ENCODE results near the gene NANOS2.

The NANOS2 gene

GRCh38 chr19:45913874-45914830, at the start of gene NANOS2:
NANOS2 (minus strand) TSS chr19:45914778; CDS start chr19:45914693, 85 bp downstream.
- no peak within 1 kb of the TSS for H3K27ac ChIP-seq
- TF ChIP-seq, protein P1, sequence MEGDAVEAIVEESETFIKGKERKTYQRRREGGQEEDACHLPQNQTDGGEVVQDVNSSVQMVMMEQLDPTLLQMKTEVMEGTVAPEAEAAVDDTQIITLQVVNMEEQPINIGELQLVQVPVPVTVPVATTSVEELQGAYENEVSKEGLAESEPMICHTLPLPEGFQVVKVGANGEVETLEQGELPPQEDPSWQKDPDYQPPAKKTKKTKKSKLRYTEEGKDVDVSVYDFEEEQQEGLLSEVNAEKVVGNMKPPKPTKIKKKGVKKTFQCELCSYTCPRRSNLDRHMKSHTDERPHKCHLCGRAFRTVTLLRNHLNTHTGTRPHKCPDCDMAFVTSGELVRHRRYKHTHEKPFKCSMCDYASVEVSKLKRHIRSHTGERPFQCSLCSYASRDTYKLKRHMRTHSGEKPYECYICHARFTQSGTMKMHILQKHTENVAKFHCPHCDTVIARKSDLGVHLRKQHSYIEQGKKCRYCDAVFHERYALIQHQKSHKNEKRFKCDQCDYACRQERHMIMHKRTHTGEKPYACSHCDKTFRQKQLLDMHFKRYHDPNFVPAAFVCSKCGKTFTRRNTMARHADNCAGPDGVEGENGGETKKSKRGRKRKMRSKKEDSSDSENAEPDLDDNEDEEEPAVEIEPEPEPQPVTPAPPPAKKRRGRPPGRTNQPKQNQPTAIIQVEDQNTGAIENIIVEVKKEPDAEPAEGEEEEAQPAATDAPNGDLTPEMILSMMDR (conservative IDR thresholded peaks at IDR 0.05), result no peak

DNA sequence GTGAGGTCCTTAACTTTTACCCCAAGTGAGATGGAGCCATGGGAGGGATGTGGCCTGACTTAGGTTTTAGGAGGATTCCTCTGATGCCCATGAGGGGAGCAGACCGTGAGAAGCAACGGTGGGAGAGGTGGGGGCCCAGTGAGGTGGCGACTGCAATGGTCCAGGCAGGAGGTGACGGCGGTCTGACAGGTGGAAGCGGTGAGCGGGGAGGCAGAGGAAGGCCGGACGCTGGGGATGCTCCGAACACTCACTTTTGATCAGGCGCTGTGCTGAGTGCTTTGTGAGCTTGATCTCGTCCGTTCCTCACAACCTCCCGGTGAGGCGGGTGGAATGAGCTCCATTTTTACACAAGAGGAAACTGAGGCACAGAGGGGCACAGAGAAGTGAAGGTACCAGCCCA, 47.4 kb upstream of the NANOS2 start:
- no peak overlapping the region for H3K27ac ChIP-seq
- TF ChIP-seq, protein P1 (conservative IDR thresholded peaks at IDR 0.05), result no peak

- H3K27ac ChIP-seq, result no peak overlapping the region
- TF ChIP-seq, protein P1 (conservative IDR thresholded peaks at IDR 0.05), result no peak
Observed at GRCh38 chr19:45960595-45961235, 46.1 kb upstream of the NANOS2 start.

- no peak overlapping the region for H3K27ac ChIP-seq
- TF ChIP-seq, protein P1 (conservative IDR thresholded peaks at IDR 0.05), result no peak
Observed at GRCh38 chr19:45959517-45960025, 45.0 kb upstream of the NANOS2 start.

DNA sequence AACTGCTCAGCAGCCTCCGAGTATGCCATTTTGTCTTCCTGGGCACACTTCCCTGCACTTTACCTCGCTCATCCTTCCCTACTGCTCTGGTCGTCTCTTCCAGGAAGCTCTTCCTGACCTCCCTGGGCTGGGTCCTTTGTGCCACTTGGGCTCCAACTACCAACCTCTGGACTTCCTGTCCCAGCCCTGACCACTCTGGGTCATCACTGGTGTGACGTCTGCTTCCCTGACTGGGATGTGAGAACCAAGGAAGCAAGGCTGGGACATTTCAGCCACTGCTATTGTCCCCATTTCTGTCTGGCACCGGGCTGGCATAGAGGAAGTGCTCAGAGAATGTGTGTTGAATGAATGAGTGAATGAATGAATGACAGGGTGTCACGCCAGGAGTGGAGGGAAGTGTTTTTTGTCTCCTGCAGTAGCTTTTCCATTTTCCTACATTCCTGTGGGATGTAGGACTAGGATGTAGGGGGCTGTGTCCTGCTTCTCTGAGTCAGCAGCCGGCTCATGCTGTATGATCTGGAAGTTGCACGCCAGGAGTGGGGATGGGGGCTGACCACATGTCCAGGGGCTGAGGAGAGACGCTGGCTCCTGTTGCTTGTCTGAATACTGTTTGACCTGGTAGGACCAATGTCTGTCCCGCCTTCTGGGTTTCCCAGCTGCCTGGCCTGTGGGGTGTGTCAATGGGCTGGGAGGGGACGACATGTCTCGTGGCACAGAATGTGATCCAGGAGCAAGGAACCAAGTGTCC, 44.4 kb upstream of the NANOS2 start:
- no peak overlapping the region for H3K27ac ChIP-seq
- TF ChIP-seq, protein P1 (conservative IDR thresholded peaks at IDR 0.05), result no peak

GRCh38 chr19:45958320-45958719, 43.7 kb upstream of the NANOS2 start:
- TF ChIP-seq, protein P1 (conservative IDR thresholded peaks at IDR 0.05), result no peak
- no peak overlapping the region for H3K27ac ChIP-seq
